HepG2 (cell line): ENCODE data around the gene COMMD8. TPM values are rescaled to one million over a fixed set of nuclear protein-coding genes. Genes with fewer than 3 reads are reported as not detected.

Experiments
- ATAC-seq: fragments of 200-7000 bp; cut with Tn5 transposase; 3 replicates; pipeline ENCODE4 v1.9.1; 2020; ENCODE audit warnings: mild to moderate bottlenecking, moderate library complexity
- BruUV-seq: library from RNA; stranded (reverse); fragments of 400-500 nt; replicated peaks from 2 replicates; lab custom pipeline; 2021; lab: Mats Ljungman, UMichigan
- CTCF ChIA-PET: fragments of 300-600 bp; formaldehyde crosslinking; extraction: SDS; loops from one replicate; lab custom pipeline; 2021; ENCODE audit warnings: low total read pairs, inconsistent platforms, low intra/inter-chr PET ratio; lab: Yijun Ruan, JAX
- POLR2A ChIA-PET: fragments of 350-600 bp; sonication (Branson Sonifier 250); formaldehyde crosslinking; loops from one replicate; lab custom pipeline; 2020; ENCODE audit warnings: antibody characterized with exemption, inconsistent platforms; lab: Yijun Ruan, JAX
- DNase-seq: peaks from one replicate; pipeline ENCODE4 v3.0.0-alpha.2; 2015; ENCODE audit warnings: low spot score
- FAIRE-seq: peaks from 3 replicates; lab custom pipeline; 2011; peaks lifted over from hg19 to GRCh38; lab: Jason Lieb, UNC
- H2AFZ ChIP-seq: one replicate; pipeline ENCODE4 v1.6.1; 2011; ENCODE audit warnings: low read length, inconsistent platforms
- H3K27ac ChIP-seq: fragments of 300-600 bp; 3 replicates; pipeline ENCODE4 v1.8.0; 2011; ENCODE audit warnings: mixed run types, mild to moderate bottlenecking, mixed read lengths, low read length, inconsistent platforms; ENCODE audit not compliant: insufficient read depth; ENCODE audit errors: extremely low read length
- H3K27me3 ChIP-seq, 2 experiments: fragments of 200-600 bp in 1 of 2; 2 replicates in 1 of 2; 3 replicates in 1 of 2; pipeline versions ENCODE4 v1.6.0 to v1.8.0; 2011; ENCODE audit warnings: low read length in 2 of 2, mild to moderate bottlenecking in 2 of 2, moderate library complexity in 2 of 2, inconsistent platforms in 1 of 2; ENCODE audit not compliant: insufficient read depth in 2 of 2, control insufficient read depth in 1 of 2
- H3K36me3 ChIP-seq, 2 experiments: fragments of 200-600 bp in 1 of 2; replicated peaks in 1 of 2; 2 replicates in 1 of 2; 3 replicates in 1 of 2; pipeline versions ENCODE4 v1.5.1 to v1.8.0; 2011; ENCODE audit warnings: low read length in 2 of 2, inconsistent platforms in 1 of 2; ENCODE audit not compliant: insufficient read depth in 2 of 2, control insufficient read depth in 1 of 2
- H3K4me1 ChIP-seq: 2 replicates; pipeline ENCODE4 v1.5.1; 2012; ENCODE audit warnings: low read length, inconsistent platforms; ENCODE audit not compliant: insufficient read depth
- H3K4me2 ChIP-seq: 2 replicates; pipeline ENCODE4 v1.6.0; 2011; ENCODE audit warnings: low read depth, low read length, inconsistent platforms
- H3K4me3 ChIP-seq, 3 experiments: fragments of 200-600 bp in 1 of 3; sonication (generic), shearing (Covaris generic) in 1 of 3; replicated peaks in 1 of 3; 2 replicates each; pipeline ENCODE4 v1.5.1; 2011 to 2016; ENCODE audit warnings: low read length in 3 of 3, inconsistent platforms in 2 of 3, low read depth in 2 of 3, mild to moderate bottlenecking in 2 of 3, control low read depth in 1 of 3, mixed read lengths in 1 of 3; ENCODE audit not compliant: insufficient read depth in 1 of 3
- H3K79me2 ChIP-seq: one replicate; pipeline ENCODE4 v1.6.1; 2011; ENCODE audit warnings: low read length, inconsistent platforms; ENCODE audit not compliant: insufficient read depth
- H3K9ac ChIP-seq: 2 replicates; pipeline ENCODE4 v1.6.0; 2011; ENCODE audit warnings: mild to moderate bottlenecking, low read depth, low read length, inconsistent platforms; ENCODE audit not compliant: insufficient read depth
- H3K9me3 ChIP-seq: 2 replicates; pipeline ENCODE4 v1.5.1; 2012; ENCODE audit warnings: mild to moderate bottlenecking, low read length
- H4K20me1 ChIP-seq: 2 replicates; pipeline ENCODE4 v1.6.0; 2011; ENCODE audit warnings: inconsistent platforms, mild to moderate bottlenecking, low read length, moderate library complexity; ENCODE audit not compliant: insufficient read depth
- BRD4 ChIP-seq: sonication (generic); formaldehyde crosslinking; IDR thresholded peaks from 2 replicates; pipeline ENCODE4 v1.4.0; 2020; ENCODE audit warnings: missing genetic modification reagents
- CBX2 ChIP-seq, 2 experiments: fragments of 200-600 bp in 1 of 2; sonication (generic); formaldehyde crosslinking in 1 of 2; IDR thresholded peaks; 2 replicates each; pipeline versions ENCODE4 v1.7.0 to v1.8.1; 2018 to 2022; ENCODE audit warnings: low read depth in 2 of 2, low read length in 1 of 2, mild to moderate bottlenecking in 1 of 2, missing genetic modification reagents in 1 of 2
- EED ChIP-seq: sonication (generic); formaldehyde crosslinking; IDR thresholded peaks from 2 replicates; pipeline ENCODE4 v1.5.0; 2020; ENCODE audit warnings: mild to moderate bottlenecking, missing genetic modification reagents
- FOSL2 ChIP-seq: sonication (generic); formaldehyde crosslinking; IDR thresholded peaks from 2 replicates; pipeline ENCODE4 v1.4.0; 2020; ENCODE audit warnings: missing genetic modification reagents
- FOXC1 ChIP-seq: sonication (generic); formaldehyde crosslinking; IDR thresholded peaks from 2 replicates; pipeline ENCODE4 v1.8.0; 2022; ENCODE audit warnings: mild to moderate bottlenecking, missing genetic modification reagents, borderline replicate concordance
- MAFG ChIP-seq: sonication (generic); formaldehyde crosslinking; IDR thresholded peaks from 2 replicates; pipeline ENCODE4 v1.5.1; 2020; ENCODE audit warnings: mild to moderate bottlenecking, missing genetic modification reagents
- TOPORS ChIP-seq: sonication (generic); formaldehyde crosslinking; IDR thresholded peaks from 2 replicates; pipeline ENCODE4 v1.8.0; 2023; ENCODE audit warnings: mild to moderate bottlenecking, missing genetic modification reagents
- ZNF101 ChIP-seq: sonication (generic); formaldehyde crosslinking; IDR thresholded peaks from 2 replicates; pipeline ENCODE4 v1.4.0; 2020; ENCODE audit warnings: mild to moderate bottlenecking, low read depth, missing genetic modification reagents, borderline replicate concordance
- ZNF616 ChIP-seq: sonication (generic); formaldehyde crosslinking; IDR thresholded peaks from 2 replicates; pipeline ENCODE4 v1.5.0; 2020; ENCODE audit warnings: low read depth, mild to moderate bottlenecking, missing genetic modification reagents
- WGBS: methylation state at CpG from one replicate; pipeline ENCODE4 v1.1.6; 2017; ENCODE audit warnings: low lambda C conversion rate; 5-methylcytosine and 5-hydroxymethylcytosine counted together
- in situ Hi-C: cut with HindIII; loops from 2 replicates; pipeline ENCODE4 v1.10.0; 2017; ENCODE audit warnings: low pct_unique_long_range_greater_than_20kb; ENCODE audit not compliant: extremely low pct_ligation_motif_present
- intact Hi-C: fragments of 100-400 bp; cut with micrococcal nuclease; formaldehyde crosslinking; loops from one replicate; pipeline ENCODE4 v1.10.0; 2022; ENCODE audit not compliant: unreplicated experiment
- polyA plus RNA-seq, 8 experiments: library from polyadenylated mRNA; depleted of rRNA in 3 of 8; stranded (reverse) in 7 of 8; unstranded in 1 of 8; fragments of >200 nt; fragmentation: Illumina TruSeq in 4 of 8; extraction: Trizol in 4 of 8; gene quantifications; 2 replicates each; pipeline versions ENCODE4 v1.2.1 to v1.2.3, GENCODE V29; 2011 to 2016; ENCODE audit warnings: low read depth in 4 of 8, missing spikeins in 1 of 8, mixed read lengths in 1 of 8; ENCODE audit not compliant: insufficient read depth in 1 of 8
- total RNA-seq, 5 experiments: library from RNA; depleted of rRNA; stranded (reverse); fragments of >200 nt; fragmentation: Illumina TruSeq; extraction: Trizol; gene quantifications; 2 replicates each; pipeline ENCODE4 v1.2.3, GENCODE V29; 2016; ENCODE audit warnings: low read depth in 1 of 5
- TF ChIP-seq, protein P1 (sequence below): sonication (generic); formaldehyde crosslinking; IDR thresholded peaks from 2 replicates; pipeline ENCODE4 v1.4.0; 2020; ENCODE audit warnings: missing genetic modification reagents, borderline replicate concordance
- TF ChIP-seq, protein P2 (sequence below): sonication (generic); formaldehyde crosslinking; IDR thresholded peaks from 2 replicates; pipeline ENCODE4 v1.4.0; 2020; ENCODE audit warnings: missing genetic modification reagents, borderline replicate concordance
- TF ChIP-seq, protein P3 (sequence below), 2 experiments: IDR thresholded peaks; 2 replicates each; pipeline ENCODE4 v1.6.1; 2011 to 2012; ENCODE audit warnings: low read length in 2 of 2, borderline replicate concordance in 1 of 2, low read depth in 1 of 2, mild to moderate bottlenecking in 1 of 2, moderate library complexity in 1 of 2
- TF ChIP-seq, protein P4 (sequence below): sonication (generic); formaldehyde crosslinking; IDR thresholded peaks from 2 replicates; pipeline ENCODE4 v1.4.0; 2020; ENCODE audit warnings: missing genetic modification reagents

Gene COMMD8
- total and polyA plus RNA-seq, 2 of the 13 experiments (the other 11 are each of a cell fraction or from before 2014, with no cell fraction given): 7.1 to 20.3 TPM

DNA sequence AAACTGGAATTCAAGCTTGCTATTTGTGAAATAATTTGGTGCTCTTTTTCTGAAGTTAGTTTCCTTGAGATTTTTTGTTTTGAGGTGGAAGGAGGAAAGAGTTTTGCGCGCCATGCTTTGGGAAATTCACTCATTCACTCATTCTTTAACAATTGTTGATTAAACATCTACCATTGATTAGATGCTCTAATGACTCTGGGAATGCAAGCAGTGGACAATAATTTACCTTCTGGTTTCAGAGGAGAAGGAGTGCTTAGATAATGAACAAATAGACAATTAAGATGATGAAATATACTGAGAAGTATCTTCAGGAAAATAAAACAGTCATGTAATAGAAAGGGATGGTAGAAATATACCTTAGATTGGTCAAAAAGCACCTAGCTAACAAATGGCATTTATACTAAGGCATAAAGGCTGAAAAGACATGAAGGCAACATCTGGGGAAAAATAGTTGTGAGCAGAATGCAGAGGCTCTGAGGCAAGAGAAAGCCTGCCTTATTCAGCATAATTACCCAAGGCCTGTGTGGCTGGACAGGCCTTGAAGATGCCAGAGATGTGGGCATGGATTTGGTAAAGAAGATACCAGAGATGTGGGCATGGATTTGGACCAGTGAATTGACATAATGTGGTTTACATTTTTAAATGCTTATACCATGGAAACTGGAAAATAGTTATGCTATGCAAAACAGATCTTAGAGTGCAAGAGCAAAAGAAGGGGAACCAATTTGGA lies 2.7 kb upstream of the COMMD8 start:
- POLR2A ChIA-PET: no interaction called here
- H3K36me3 ChIP-seq: no peaks in the 10 kb centered on the region
- no peak overlapping the region for H3K9ac ChIP-seq
- H3K9me3 ChIP-seq: no peaks in the 10 kb centered on the region
- CTCF ChIA-PET: no interaction called here
- H3K4me2 ChIP-seq: no peak overlapping the region
- H3K4me3 ChIP-seq: no peak overlapping the region
- in situ Hi-C loops (no loop called here), intact Hi-C loops (no loop called here)
- BruUV-seq: no TSS peak
- no peaks in the 10 kb centered on the region; a peak in 1 of 5 replicates for H3K27me3 ChIP-seq
- no peak overlapping the region for H2AFZ ChIP-seq
- DNase-seq: no peak
- no peaks in the 10 kb centered on the region for H3K79me2 ChIP-seq
- ATAC-seq: no peak
- WGBS: 4% methylated on average over 2 of the region's 2 CpGs
- peaks cover 27% of the 10 kb centered on the region for H3K4me1 ChIP-seq
- TF ChIP-seq FOSL2 (CRISPR knock-in tag) (no peak), FOXC1 (no peak), TOPORS (CRISPR knock-in tag) (no peak), EED (CRISPR knock-in tag) (no peak), CBX2 (IDR thresholded peaks at IDR 0.05; ENCODE audit: low read depth, low read length) (no peak), CBX2 (CRISPR knock-in tag; IDR thresholded peaks at IDR 0.05; ENCODE audit: low read depth) (no peak), BRD4 (no peak), ZNF101 (no peak), ZNF616 (no peak), MAFG (CRISPR knock-in tag) (no peak)
- TF ChIP-seq, protein P1, sequence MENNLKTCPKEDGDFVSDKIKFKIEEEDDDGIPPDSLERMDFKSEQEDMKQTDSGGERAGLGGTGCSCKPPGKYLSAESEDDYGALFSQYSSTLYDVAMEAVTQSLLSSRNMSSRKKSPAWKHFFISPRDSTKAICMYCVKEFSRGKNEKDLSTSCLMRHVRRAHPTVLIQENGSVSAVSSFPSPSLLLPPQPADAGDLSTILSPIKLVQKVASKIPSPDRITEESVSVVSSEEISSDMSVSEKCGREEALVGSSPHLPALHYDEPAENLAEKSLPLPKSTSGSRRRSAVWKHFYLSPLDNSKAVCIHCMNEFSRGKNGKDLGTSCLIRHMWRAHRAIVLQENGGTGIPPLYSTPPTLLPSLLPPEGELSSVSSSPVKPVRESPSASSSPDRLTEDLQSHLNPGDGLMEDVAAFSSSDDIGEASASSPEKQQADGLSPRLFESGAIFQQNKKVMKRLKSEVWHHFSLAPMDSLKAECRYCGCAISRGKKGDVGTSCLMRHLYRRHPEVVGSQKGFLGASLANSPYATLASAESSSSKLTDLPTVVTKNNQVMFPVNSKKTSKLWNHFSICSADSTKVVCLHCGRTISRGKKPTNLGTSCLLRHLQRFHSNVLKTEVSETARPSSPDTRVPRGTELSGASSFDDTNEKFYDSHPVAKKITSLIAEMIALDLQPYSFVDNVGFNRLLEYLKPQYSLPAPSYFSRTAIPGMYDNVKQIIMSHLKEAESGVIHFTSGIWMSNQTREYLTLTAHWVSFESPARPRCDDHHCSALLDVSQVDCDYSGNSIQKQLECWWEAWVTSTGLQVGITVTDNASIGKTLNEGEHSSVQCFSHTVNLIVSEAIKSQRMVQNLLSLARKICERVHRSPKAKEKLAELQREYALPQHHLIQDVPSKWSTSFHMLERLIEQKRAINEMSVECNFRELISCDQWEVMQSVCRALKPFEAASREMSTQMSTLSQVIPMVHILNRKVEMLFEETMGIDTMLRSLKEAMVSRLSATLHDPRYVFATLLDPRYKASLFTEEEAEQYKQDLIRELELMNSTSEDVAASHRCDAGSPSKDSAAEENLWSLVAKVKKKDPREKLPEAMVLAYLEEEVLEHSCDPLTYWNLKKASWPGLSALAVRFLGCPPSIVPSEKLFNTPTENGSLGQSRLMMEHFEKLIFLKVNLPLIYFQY (CRISPR knock-in tag): no peak
- TF ChIP-seq, protein P2, sequence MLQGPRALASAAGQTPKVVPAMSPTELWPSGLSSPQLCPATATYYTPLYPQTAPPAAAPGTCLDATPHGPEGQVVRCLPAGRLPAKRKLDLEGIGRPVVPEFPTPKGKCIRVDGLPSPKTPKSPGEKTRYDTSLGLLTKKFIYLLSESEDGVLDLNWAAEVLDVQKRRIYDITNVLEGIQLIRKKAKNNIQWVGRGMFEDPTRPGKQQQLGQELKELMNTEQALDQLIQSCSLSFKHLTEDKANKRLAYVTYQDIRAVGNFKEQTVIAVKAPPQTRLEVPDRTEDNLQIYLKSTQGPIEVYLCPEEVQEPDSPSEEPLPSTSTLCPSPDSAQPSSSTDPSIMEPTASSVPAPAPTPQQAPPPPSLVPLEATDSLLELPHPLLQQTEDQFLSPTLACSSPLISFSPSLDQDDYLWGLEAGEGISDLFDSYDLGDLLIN (CRISPR knock-in tag): no peak
- TF ChIP-seq, protein P3, sequence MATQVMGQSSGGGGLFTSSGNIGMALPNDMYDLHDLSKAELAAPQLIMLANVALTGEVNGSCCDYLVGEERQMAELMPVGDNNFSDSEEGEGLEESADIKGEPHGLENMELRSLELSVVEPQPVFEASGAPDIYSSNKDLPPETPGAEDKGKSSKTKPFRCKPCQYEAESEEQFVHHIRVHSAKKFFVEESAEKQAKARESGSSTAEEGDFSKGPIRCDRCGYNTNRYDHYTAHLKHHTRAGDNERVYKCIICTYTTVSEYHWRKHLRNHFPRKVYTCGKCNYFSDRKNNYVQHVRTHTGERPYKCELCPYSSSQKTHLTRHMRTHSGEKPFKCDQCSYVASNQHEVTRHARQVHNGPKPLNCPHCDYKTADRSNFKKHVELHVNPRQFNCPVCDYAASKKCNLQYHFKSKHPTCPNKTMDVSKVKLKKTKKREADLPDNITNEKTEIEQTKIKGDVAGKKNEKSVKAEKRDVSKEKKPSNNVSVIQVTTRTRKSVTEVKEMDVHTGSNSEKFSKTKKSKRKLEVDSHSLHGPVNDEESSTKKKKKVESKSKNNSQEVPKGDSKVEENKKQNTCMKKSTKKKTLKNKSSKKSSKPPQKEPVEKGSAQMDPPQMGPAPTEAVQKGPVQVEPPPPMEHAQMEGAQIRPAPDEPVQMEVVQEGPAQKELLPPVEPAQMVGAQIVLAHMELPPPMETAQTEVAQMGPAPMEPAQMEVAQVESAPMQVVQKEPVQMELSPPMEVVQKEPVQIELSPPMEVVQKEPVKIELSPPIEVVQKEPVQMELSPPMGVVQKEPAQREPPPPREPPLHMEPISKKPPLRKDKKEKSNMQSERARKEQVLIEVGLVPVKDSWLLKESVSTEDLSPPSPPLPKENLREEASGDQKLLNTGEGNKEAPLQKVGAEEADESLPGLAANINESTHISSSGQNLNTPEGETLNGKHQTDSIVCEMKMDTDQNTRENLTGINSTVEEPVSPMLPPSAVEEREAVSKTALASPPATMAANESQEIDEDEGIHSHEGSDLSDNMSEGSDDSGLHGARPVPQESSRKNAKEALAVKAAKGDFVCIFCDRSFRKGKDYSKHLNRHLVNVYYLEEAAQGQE (IDR thresholded peaks at IDR 0.05; ENCODE audit: borderline replicate concordance in 1 of 2, low read depth in 1 of 2, low read length in 2 of 2): no peak
- TF ChIP-seq, protein P4, sequence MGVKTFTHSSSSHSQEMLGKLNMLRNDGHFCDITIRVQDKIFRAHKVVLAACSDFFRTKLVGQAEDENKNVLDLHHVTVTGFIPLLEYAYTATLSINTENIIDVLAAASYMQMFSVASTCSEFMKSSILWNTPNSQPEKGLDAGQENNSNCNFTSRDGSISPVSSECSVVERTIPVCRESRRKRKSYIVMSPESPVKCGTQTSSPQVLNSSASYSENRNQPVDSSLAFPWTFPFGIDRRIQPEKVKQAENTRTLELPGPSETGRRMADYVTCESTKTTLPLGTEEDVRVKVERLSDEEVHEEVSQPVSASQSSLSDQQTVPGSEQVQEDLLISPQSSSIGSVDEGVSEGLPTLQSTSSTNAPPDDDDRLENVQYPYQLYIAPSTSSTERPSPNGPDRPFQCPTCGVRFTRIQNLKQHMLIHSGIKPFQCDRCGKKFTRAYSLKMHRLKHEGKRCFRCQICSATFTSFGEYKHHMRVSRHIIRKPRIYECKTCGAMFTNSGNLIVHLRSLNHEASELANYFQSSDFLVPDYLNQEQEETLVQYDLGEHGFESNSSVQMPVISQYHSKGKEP (CRISPR knock-in tag): no peak
- FAIRE-seq: no peak
- H4K20me1 ChIP-seq: no peaks in the 10 kb centered on the region
- no peak overlapping the region for H3K27ac ChIP-seq
